ENCODE measurements around the gene TMPRSS12. TPM values are rescaled to one million over a fixed set of nuclear protein-coding genes. Genes with fewer than 3 reads are reported as not detected.

Gene TMPRSS12
- total RNA-seq, 6 experiments from 2014 or later: not detected

- peaks cover 26% of the 10 kb centered on the region for H3K4me1 Mint-ChIP-seq (ENCODE audit: low read depth)
- DNase-seq: no peak
- peaks cover 4% of the 10 kb centered on the region; the same call in 1 of the 2 replicates for H3K27me3 Mint-ChIP-seq (ENCODE audit: insufficient read depth)
- H3K36me3 Mint-ChIP-seq (ENCODE audit: low read depth): peaks cover 32% of the 10 kb centered on the region
- TF ChIP-seq CTCF (IDR thresholded peaks at IDR 0.05): no peak
- H3K27ac Mint-ChIP-seq: no peak overlapping the region
- peaks cover 43% of the 10 kb centered on the region for H3K9me3 Mint-ChIP-seq
- H3K4me3 Mint-ChIP-seq: no peak overlapping the region
Observed at GRCh38 chr12:50918584-50919316, 76.0 kb downstream of the TMPRSS12 start.

DNA sequence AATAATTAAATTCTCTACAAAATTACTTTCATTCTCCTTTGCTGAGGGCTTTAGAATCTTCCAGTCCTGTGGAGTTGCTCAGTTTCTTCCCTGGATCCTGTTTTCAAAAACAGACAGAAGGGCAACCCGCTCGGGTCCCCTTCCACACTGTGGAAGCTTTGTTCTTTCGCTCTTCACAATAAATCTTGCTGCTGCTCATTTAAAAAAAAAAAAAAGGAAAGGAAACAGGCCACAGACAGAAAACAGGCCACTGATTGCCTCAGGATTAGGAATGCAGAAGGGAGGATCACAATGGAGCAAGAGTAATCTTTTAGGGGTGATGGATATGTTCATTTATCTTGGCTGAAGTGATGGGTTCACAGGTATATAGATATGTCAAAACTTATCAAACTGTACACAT lies 80.1 kb downstream of the TMPRSS12 start:
- DNase-seq: no peak
- Mint-ChIP-seq H3K4me3 (peak overlapping the region; percentile 50), H3K4me1 (ENCODE audit: low read depth) (peaks cover 50% of the 10 kb centered on the region), H3K9me3 (peaks cover 7% of the 10 kb centered on the region), H3K27ac (peak overlapping the region; percentile 69), H3K27me3 (ENCODE audit: insufficient read depth) (peaks cover 4% of the 10 kb centered on the region; the same call in 1 of the 2 replicates), H3K36me3 (ENCODE audit: low read depth) (peaks cover 9% of the 10 kb centered on the region)
- no peak for TF ChIP-seq CTCF (IDR thresholded peaks at IDR 0.05)

DNA sequence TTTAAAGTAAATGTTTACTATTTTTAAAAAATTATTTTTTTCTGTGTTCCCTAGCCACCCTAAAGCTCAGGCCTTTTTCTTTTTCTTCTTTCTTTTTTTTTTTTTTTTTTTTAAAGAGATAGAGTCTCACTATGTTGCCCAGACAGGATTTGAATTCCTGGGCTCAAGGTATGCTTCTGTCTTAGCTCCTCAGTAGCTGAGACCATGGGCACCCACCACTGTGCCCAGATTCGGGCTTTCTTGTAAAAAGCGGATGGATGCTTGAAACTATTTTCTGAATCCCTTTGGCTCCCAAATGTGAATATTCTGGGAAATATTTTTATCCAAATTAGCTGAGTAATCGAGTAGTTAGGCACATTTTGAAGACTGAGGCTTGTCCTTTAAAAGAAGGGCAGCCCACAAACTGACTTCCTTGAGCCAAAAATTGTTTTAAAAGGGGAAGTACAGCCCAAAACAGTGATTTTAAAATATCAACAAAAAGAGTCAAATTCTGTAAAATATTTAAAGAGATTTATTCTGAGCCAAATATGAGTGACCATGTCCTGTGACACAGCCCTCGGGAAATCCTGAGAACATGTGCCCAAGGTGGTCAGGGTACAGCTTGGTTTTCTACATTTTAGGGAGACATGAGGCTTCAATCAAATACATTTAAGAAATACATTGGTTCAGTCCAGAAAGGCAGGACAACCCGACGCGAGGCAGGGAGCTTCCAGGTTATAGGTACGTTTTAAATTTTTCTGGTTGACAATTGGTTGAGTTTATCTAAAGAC lies 80.8 kb downstream of the TMPRSS12 start:
- Mint-ChIP-seq H3K9me3 (no peaks in the 10 kb centered on the region), H3K36me3 (ENCODE audit: low read depth) (peaks cover 1% of the 10 kb centered on the region; the same call in 1 of the 2 replicates), H3K27me3 (ENCODE audit: insufficient read depth) (0 out of 2 replicates have a peak, but pooled peaks cover under 1% of the 10 kb centered on the region), H3K4me3 (peak overlapping the region; percentile 84), H3K4me1 (ENCODE audit: low read depth) (peaks cover 51% of the 10 kb centered on the region), H3K27ac (peak overlapping the region; percentile 56)
- no peak for TF ChIP-seq CTCF (IDR thresholded peaks at IDR 0.05)
- no peak for DNase-seq

- no peak for DNase-seq
- Mint-ChIP-seq H3K4me3 (peak overlapping the region; percentile 84), H3K4me1 (ENCODE audit: low read depth) (peaks cover 47% of the 10 kb centered on the region), H3K9me3 (no peaks in the 10 kb centered on the region), H3K27ac (peak overlapping the region; percentile 56), H3K36me3 (ENCODE audit: low read depth) (no peaks in the 10 kb centered on the region), H3K27me3 (ENCODE audit: insufficient read depth) (no peaks in the 10 kb centered on the region)
- no peak for TF ChIP-seq CTCF (IDR thresholded peaks at IDR 0.05)
Observed at GRCh38 chr12:50924131-50924438, 81.4 kb downstream of the TMPRSS12 start.

- H3K27ac Mint-ChIP-seq: peak overlapping the region; percentile 56
Observed at GRCh38 chr12:50924439-50925341, 82.0 kb downstream of the TMPRSS12 start.

More at GRCh38 chr12:50924439-50925341, 82.0 kb downstream of the TMPRSS12 start:
- H3K4me1 Mint-ChIP-seq (ENCODE audit: low read depth): peaks cover 47% of the 10 kb centered on the region
- H3K9me3 Mint-ChIP-seq: no peaks in the 10 kb centered on the region
- H3K27me3 Mint-ChIP-seq (ENCODE audit: insufficient read depth): no peaks in the 10 kb centered on the region
- H3K36me3 Mint-ChIP-seq (ENCODE audit: low read depth): no peaks in the 10 kb centered on the region
- DNase-seq: peak; percentile 77
- no peak for TF ChIP-seq CTCF (IDR thresholded peaks at IDR 0.05)
- H3K4me3 Mint-ChIP-seq: peak overlapping the region; percentile 84

Data from HFFc6 (cell line).